Astrocyte of the hippocampus (primary cell): ENCODE data around the gene TANGO2.

ENCODE experiments used
- DNase-seq: peaks from one replicate; pipeline ENCODE4 v3.0.0; 2011; ENCODE audit warnings: low read depth, low spot score

The TANGO2 gene

DNA sequence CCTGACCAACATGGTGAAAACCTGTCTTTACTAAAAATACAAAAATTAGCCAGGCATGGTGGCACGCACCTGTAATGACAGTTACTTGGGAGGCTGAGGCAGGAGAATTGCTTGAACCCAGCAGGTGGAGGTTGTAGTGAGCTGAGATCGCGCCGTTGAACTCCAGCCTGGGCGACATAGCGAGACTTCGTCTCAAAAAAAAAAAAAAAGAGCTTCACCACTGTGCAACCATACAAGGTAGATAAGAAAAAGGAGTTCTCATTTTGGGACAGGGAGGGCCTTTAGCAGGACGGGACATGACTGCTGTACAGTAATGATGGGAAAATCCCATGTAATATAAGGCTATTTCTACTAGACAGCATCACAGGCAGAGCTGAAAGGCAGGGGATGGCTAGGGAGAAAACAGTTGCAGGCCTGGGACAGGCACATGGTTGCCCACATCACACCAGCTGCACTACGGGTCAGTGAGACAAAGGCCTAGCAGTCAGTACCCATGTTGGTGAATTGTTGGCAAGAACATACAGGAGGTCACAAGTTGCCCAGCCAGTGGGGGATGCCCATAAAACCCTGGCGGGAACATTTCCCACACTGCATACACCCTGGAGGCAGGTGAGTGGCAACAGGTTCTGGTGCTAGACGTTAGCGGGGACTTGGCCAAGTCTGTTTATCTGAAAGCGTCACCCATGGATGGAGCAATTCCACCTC, 5.4 kb downstream of the TANGO2 start:
- no peak for DNase-seq

DNA sequence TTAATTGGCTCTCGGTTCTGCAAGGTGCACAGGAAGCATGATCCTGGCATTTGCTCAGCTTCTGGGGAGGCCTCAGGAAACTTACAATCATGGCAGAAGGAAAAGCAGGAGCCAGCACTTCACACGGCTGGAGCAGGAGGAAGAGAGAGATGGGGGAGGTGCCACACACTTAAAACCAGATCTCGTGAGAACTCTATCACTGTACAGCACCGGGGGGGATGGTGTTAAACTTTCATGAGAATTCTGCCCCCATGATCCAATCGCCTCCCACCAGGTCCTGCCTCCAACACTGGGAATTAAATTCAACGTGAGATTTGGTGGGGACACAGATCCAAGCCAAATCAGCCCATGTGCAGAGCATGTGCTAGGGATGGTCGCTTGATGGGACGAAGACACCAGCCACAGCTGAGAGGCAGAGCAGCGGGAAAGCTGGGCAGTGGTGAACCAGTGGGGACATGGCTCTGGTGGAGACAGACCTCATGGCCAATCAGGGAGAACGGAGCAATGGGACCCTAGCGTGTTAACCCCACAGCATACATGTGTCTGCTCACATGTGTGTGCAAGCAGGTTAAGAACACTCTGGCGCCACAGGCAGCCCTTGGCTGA, 6.2 kb downstream of the TANGO2 start:
- DNase-seq, result no peak

DNA sequence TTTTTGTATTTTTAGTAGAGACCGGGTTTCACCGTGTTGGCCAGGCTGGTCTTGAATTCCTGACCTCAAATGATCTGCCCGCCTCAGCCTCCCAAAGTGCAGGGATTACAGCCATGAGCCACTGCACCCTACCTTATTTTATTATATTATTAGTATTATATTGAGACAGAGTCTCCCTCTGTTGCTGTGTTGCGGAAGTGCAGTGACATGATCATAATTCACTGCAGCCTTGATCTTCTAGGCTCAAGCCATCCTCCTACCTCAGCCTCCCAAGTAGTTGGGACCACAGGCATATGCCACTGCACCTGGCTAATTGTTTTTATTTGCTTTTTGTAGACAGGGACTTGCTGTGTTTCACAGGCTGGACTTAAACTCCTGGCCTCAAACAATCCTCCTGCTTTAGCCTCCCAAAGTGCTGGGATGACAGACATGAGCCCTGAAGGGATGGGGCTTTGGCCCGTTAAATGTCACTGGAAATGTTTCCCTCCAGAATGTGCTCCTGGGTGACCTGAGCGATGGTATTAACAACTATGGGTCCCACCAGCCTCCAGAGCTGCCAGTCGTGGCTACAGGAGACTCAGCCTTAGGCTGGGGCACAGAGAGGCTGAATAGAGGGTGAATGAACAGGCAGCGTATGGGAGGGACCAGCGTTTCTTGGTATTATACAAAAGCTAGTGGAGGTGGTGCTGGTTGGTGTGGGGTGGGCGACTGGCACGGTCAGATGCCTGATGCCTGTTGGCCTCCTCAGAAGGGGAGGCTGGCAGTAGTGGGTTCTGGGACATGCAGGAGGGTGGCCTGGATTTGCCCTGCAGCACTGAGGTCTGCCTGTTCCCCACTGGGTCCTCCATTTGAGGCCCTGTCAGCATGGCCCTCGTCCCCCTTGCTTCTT, 7.3 kb downstream of the TANGO2 start:
- DNase-seq, result no peak

DNA sequence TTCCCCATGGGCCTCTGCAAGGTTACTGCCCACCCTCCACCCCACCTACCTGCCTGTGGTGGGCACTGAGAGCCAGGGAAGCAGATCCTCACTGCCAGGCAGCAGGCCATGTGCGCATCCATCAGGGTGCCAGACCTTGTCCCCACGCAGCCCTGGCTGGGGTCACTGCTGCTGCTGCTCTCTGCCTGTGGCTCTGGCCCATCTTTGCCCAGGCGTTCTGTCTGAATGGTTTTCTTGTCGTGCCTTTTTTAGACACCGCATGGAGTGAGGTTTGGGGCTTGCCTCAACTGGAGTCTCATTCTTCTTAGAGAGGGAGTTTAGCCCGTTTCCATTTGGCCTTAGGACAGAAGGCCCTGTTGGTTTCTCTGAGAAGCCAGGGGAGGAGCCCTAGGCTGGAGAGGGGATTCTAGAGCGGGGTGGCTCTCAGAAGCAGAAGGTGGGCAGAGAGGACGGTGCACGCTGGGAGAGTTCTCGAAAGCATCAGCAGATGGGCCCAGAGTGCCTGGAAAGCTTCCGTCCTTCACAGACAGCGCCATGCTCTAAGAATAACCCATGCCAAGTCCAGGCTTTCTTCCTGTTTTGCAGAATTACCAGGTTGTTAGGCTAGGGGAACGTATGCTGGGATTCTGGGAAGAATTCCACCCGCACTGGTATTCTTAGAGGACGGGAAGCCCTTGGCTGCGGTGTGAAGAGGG, 8.1 kb downstream of the TANGO2 start:
- no peak for DNase-seq

DNA sequence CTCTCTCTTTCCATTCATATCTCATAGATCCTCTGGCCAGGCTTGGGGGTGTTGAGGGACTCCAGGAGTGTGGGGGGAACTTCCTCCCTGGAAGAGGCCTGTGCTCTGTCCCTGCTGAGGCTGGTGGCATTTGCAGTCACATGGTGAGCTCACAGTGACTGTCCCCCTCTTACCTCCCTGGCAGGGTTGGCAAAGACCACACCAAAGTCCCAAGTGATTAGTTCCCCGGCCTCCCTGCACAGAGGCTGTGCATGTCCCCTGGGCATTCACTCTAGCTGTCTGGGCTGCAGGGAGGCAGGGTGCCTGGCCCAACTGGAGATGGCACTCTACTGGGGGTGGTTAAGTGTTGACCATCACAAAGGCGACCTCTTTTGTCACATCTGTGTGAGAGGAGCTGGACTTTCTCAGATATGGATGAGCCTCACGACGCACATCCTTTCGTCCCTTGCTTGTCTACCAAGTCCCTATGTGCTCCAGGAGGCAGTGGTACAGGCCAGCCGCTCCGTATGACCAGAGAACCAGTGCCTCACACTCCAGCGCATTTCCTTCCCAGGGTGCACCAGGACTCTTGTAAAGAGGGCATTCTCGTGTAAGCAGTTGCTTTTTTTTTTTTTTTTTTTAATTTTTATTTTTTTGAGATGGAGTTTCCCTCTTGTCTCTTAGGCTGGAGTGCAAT, 8.8 kb downstream of the TANGO2 start:
- DNase-seq, result no peak

DNA sequence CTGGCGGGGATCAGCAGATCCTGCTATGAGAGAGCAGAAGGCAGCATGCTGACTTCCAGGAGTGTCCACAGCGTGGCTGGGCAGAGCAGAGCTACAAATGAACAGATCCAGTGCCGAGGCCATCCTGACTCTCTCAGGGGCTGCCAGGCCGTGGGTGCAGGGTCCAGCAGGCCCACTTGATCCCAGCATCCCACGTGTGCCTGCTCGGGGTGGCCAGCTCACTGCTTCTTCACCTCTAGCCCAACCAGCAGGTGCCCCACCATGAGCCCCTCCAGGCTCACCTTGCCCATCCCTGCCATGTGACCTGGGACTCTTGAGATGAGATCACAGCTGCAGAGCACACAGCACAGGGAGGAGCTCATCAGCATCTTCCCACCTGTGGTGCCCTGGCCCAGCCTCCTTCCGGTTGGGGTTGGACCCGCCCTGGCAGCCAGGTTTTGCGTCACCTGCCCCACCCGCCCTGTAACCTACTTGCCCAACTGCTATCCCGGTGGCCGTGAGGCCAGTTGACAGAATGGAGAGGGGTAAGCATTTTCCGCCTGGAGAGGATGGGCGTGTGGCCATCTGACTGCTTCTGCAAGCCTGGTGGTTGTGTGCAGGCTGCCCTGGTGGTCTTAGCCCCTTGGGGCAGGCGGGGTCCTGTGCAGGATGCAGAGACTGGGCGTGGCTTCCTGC, 11.0 kb downstream of the TANGO2 start:
- no peak for DNase-seq

DNA sequence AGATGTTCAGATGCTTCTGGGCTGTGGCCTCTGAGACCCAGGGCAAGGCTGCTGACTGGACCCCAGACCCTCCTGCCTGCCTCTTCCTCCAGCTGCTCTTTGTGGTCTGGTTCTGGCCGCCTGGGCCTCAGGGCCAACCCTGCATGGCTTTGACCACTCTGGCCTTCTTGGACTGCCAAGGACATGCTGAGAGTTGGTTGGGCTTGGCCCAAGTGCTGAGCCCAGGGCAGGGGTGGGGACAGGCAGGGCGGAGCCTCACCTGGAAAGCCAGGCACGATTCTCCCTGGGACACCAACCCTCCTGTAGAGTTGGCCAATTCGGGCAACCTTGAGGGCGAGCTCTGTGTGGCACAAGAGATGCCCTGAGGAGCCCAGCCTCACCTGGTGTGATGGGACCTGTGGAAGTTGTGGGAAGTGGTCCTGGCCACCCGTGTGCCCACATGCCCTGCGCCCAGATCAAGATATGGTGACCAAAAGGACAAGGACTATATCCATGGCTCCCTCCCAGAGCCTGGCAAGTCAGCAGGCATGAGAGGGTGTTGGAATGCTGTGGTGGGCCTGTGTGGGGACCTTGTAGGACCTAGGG, 11.6 kb downstream of the TANGO2 start:
- no peak for DNase-seq

DNA sequence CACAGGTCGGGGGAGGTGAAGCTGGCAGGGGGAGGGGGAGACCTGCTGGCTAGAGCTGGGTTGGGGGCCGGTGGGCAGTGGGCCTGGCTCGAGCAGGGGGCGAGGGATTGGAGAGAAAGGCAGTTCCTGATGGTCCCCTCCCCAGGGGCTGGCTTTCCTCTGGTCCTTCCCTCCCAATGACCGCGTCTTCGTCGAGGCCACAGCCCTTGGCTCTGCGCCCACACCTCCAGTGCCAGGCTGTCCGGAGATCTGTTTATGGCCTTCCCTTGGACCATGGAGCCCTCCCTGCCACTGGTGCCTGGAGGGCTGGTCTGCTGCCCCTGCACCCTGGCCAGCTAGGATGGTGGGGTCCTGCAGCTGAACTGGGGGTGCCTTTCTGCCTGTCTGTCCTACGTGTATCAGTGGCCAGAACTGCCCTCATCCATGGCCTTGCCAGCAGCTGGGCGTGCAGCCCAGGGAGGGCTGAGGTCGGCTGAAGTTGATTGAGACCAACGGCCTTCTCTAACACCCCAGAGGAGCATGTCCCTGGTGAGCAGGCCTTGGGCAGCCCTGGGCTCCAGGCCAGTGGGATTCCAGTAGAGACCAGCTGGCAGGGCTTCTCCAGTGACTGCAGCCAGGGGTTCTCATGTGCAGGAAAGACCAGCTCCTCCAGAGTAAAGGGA, 12.3 kb downstream of the TANGO2 start:
- no peak for DNase-seq

DNA sequence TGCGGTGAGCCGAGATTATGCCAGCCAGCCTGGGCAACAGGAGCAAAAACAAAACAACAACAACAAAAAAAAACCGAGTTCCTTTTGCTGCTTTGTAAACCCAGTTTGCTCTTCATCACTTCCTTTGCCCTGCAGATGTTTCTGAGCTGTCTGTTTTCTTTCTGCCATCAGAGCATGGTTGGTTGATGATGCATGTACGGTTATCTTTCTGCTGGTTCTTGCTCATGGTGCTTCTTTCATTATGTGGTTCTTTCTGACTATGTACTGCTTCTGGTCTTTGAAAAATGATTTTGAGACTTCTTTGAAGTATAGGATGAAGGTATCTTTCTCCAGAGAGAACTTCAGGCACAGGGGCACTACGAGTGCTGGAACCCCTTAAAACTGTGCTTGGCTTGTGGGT, 13.2 kb downstream of the TANGO2 start:
- no peak for DNase-seq

DNA sequence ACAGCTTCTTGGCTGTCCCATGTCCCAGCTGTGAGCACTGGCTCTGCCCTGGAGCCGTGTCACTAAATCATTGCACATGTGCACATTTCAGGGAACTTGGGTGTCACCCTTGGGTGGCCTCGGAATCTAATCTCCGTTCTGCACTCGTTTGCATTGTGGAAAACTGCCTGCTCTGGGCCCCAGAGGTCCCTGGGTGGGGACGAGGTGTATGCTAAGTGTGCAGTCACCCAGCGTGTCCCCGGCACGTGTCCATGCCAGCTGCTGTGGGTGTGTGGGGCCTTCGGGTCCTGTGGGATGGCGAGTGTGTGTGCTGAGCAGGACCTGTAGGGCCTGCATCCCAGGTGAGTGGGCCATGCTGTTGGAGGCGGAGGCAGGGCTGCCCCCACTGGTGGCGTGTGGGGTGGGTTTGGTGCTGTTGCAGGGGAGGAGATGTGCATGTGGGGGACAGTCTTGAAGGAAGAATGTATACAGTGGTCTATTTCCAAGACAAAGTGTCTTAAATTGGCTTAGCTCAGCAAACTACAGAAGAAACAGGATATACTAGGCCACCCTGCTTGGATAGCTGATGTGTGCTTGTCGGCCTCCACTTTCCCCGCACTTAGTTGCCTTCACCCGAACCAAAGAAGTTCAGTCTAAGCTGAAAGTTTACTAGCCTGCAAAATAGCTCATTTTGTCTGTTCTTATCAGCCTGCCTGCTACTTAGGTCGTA, 14.6 kb downstream of the TANGO2 start:
- DNase-seq, result no peak

DNA sequence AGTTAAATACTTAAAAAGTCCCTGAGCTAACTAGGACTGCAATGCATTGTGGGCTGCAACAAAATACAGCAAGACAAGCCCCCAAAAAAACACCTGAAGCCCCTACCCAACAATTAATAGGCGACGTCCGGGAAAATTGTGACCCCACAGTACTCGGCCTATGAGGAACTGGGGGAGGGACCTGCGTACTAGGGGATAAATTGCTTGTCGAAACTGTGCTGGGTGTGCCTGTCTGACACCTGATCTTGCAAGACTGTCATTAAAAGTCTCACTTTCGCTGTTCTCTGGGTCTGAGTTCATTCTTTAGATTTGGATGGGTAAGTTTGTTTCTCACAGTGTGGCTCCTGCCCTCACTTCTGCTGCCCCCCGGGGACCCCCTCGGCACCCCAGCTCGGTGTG, 15.2 kb downstream of the TANGO2 start:
- no peak for DNase-seq

DNA sequence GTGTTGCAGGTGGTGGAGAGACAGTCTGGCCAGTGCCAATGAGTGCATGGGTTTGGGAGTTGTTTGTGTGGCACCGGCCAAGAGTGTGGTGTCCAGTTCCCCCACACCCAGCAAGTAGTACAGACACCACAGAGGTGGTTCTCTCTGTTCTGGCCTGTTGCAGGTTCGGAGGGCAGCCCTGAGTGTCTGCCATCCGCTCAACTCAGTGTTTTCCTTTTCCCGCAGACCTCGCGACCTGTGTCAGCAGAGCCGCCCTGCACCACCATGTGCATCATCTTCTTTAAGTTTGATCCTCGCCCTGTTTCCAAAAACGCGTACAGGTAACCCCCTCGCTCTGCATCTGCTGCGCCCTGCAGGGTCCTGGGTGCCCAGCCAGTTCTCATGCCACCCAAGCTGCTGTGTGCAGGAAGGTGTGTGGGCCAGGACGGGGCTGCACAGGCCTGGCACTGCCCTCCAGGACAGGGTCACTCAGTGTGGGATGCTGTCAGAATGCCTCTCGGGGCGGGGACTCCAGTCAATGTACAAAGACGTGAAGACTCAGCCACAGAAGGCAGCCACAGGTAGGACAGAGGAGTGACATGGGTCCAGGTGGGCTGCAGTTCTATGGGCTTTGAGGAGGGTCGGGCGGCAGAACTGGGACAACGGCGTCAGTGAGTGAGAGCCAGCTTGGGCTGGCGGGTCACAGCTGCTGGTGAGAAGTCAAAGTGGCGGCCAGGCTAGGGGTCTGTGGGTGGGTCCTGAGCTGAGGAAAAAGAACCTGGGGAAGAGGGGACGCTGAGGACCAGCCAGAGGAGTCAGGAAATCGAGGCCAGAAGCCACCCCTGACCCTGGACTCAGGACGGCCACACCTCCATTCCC, 15.9 kb downstream of the TANGO2 start:
- no peak for DNase-seq

DNA sequence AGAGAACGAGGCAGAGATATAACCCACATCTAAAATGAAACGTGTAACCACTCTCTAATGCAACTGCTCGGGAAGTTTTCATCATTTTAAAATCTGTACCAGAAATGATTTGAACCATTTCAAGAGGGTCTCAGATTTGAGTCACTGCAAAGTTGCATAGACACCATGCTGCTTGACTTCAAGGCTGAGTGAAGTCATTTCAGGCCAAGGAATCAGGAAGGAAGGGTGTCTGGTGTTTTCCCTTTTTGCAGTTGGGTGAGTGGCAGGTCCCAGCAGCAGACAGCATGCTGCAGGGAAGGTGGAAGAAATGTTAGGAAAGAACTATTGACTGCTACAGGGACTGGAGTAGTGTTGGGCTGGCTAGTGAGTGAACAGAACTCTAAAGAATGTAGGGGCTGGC, 16.5 kb downstream of the TANGO2 start:
- no peak for DNase-seq

DNA sequence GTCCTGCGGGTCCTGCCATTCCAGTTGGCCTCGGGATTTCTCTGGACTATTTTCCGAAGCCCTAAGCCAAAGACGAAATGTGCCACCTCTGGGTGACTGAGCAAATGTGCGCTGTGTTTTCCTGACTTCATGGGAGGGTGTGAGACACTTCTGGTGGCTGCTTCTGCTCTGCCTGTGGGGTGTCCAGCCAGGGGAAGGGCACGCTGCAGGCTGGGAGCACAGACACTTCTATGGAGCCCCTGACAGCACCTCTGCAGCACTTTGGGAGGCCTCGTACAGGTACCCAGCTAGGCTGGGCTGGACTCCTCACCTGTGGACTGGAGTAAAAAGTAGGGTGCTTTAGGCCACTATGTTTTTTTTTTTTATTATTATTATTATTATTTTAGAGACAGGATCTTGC, 17.7 kb downstream of the TANGO2 start:
- no peak for DNase-seq

DNA sequence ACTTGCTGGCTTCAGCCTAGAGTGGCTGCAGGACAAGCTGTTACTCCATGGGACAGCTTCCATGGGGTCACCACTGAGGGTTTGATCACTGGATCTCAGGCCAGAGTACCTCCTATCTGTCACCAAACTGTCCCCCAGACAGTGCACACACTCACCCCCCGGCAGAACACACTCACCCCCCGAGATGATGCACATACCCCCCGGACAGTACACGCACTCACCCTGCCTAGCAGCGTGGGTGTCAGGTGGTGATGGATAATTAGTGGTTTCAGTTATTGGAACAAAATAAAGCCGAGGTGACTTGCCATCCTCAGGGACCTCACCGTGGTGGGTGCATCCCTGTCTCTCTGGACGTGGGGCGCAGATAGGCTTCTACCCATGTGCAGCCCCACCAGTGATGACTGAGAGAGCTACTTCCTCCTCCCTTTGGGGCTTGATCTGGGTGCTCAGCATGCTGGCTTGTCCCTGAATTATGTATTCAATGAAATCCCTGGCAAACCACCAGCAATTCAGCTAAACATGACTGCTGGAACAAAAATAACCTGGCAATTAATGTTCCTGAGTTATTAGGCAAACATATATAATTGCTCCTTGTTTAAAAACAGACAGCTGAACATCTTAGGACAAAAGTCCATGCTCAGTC, 18.9 kb downstream of the TANGO2 start:
- no peak for DNase-seq

DNA sequence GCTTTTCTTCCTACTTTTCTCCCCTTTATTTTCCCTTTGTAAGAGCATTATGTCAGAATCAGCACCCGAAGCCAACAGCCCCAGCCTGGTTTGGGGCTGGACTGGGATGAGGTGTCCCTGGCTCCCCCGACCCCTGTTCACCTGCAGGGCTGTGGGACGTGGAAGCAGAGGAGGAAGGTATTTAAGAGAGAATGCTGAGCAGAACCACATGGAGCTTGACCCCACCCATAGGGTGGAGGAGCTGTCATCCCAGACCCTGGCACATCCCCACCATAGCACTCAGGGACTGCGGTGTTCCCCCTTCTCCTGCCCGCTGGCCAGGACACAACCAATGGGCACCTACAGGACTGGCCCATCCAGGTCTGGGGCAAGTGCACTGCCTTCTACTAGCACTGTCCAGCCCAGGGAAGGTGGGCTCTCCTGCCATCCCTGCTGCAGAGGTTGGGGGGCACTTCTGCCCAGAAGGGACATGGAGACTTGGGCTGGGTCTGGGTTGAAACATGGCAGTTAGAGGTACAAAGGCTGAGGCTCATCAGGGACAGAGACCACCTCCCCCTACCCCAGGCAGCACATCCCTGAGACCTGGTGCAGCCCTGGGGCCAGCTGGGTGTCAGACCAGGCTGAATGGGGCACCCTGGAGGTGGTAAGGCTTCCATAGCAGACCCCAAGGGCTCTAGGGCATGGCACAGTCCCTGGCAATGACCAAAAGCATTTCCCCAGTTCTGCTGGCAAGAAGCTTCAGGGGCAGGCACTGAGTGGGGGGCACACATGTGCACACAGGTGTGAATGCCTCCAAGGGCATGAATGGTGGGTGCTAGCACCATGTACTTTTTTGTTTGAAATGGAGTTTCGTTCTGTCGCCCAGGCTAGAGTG, 19.7 kb downstream of the TANGO2 start:
- no peak for DNase-seq
